HG03175 (cell line): ENCODE results near the gene PAPOLA.

ENCODE experiments used
- ATAC-seq: cut with Tn5 transposase; IDR thresholded peaks from one replicate; pipeline ENCODE4 v1.9.1; 2021; ENCODE audit warnings: mild to moderate bottlenecking, moderate library complexity; ENCODE audit not compliant: unreplicated experiment

Gene PAPOLA

DNA sequence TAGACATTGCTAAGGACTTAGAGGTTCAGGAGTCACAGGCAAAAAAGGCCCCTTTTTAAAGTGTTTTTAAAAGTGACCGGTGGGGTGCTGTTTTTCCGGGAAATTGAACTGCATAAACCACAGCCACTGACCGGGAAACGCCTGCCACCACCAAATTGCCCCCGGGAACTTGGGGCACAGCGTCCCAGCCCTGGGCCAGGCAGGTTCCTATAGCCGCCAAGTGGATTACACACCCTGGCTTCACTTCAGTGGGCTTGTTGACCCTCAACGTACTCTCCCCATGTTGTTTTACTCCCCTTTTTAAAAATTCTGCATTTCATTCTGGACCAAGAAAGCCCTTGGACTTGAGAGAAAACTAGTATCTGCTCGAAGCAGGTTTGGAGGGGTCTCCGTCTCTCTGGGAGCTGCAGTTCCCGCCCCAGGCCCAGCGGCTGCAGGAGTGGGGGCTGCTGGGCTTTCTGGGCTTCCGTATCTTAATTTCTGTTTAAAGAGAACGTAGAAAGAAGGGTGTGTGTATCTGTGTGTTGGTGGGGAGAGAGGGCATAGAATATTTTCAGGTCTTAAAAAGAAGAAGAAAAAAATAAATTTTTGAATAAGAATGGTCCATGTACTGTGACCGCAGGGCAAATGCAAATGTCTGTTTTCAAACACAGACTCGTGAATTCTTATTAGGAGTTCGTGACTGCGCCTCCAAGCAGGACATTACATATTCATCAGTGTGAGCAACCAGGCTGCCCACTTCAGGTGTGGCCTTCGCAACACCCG lies 82.9 kb downstream of the PAPOLA start:
- ATAC-seq, result no peak

DNA sequence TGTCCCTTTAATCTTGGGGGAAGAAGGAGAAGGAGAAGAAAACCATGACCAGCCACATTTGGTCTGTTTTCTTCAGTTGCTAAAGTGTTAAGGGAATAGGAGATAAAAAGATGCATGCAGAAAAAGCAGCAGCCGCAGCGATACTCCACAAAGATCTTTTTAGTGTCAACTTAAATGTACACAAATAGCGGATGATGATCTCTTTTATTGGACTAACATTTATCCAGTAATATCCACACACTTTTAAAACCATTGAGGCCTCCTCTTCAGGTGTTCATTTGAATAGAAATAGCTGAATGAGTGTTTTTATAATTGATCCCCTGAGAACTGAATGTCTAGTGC lies 83.5 kb downstream of the PAPOLA start:
- no peak for ATAC-seq

DNA sequence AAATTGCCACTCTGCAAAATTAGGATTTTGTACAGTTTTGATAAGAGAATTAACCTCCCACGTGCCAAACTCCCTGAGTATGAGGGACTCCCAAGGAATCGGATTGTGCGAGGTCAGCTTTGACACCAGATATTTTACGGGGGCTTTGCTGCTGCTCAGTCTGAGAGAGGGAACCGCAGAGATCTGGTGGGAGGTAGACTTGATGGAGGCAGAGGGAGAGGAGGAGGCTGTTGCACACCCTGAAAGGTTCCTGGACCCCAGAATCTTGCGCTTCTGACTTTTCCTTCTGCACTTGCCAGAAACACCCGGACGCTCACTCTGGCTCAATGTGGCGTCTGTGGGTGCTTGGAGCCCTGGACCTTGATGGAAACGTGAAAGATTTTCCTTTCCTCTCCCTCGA lies 83.9 kb downstream of the PAPOLA start:
- no peak for ATAC-seq

DNA sequence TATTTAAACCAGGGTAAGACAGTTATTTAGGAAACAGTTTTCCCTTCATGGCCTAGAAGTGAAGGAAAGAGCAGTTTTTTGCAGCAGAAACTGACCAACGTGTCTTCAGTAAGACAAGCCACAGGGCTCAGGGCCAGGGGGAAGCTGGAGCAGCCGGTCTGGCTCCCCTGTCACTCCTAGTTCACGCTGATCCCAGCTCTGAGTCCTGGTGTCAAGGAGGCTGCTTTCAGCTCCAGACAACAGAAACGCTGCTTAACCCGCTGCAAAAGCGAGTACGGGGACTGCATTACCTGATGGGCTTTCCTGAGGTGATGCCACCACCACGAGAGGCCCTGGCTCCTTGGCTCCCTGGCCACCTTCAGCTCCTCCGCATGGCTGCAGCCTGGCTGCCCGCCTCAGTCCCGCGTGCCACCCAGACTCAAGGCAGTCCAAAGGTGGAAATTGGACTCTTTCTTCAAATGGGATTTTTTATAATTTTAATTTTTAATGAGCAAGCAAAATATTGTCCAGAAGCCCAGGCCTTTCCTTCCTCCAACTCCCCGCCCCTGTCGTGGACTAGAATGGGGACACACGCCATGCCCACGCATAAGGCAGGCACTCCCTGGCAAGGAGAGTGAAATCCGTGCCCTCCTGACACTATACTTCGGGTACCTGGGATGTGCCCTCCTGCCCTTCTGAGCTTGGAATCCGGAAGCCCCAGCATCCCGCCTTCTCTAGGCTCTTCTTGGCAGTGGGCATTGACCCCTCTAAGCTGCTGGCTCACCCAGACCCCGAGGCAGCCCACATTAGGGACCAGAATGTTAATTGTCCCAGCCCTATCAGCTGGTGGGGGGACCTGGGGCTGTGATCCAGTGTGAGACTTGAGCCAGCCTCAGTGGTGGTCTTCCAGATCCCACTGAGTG lies 85.0 kb downstream of the PAPOLA start:
- ATAC-seq, result no peak

DNA sequence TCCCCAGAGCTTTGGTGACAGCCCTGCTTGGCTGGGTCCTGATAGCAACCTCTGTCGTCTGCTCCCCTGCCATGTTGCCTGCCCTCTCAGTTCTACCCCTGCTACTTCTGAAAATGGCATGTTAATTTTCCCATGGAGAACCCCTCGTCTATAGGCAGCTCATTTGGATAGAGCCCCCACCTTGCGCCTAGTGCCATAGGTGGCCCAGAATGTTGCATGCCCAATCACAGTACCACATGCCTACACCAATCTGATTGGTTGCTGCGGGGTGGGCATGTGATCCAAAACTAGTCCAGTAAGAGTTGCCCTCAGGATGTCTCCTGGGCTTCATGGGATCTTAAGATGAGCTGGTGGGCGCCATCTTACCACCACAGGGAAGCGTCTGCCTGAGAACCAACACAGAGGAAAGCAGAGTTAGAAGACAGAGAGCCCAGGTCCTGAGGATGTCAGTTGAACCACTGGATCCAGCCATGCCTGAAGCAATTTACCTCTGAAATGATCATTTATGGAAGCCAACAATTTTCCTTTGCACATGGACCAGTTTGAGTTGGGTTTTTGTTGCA lies 85.7 kb downstream of the PAPOLA start:
- no peak for ATAC-seq

DNA sequence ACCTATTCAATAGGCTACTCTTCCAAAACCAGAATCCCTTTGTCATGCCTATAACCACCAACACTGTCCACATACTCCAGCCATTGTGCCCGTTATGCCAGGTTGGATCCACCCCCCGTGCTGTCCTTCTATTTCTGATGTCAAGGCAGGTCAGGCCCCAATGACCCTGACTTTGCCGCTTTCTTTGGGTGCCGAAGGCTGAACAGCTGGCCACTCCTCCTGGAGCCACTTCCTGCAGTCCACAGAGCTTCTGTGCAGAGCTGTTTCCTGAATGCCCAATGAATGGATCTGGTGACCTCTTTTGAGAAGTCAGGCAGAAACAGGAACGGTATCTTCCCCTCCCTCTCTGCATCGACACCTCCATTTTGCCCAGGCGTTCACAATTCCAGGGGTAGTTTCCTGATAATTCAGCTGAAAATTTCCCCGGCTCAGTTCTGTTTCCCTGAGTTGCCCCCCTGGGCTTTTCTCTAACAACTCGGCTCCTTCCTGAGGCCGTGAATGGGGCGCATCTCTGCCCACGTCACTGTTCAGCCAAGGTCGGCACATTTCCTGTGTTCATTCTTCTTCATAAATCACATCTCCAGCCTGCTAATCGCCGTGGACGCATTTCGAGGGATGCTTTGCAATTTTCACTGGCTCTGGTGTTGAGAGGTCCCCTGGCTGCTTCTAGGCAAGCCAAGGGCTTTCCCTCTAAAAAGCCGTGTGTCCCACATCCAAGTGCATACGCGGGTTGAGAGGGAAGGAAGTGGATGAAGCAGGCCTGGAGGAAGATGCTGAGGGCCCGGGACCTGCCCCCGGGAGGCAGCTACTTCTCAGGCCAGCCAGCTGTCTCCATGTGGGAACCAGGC lies 86.5 kb downstream of the PAPOLA start:
- ATAC-seq, result no peak

DNA sequence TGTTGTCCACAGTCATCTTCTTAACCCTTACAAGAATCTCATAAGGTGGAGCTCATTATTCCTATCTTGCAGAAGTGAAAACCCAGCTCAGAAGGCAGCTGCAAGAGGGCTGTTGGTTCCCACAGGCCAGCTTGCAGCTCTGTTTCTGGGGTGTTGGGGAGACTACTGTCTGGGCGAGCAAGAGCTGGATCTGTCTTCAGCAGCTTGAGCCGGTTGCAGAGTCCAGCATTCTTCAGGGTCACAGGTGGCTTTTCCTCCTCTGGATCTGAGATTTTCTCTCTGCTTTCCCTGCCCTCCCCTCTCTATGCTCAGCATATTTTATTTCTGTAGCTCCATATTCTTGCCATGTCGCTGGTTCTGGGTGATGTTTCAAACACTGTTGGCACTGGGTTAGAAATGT lies 87.4 kb downstream of the PAPOLA start:
- no peak for ATAC-seq

DNA sequence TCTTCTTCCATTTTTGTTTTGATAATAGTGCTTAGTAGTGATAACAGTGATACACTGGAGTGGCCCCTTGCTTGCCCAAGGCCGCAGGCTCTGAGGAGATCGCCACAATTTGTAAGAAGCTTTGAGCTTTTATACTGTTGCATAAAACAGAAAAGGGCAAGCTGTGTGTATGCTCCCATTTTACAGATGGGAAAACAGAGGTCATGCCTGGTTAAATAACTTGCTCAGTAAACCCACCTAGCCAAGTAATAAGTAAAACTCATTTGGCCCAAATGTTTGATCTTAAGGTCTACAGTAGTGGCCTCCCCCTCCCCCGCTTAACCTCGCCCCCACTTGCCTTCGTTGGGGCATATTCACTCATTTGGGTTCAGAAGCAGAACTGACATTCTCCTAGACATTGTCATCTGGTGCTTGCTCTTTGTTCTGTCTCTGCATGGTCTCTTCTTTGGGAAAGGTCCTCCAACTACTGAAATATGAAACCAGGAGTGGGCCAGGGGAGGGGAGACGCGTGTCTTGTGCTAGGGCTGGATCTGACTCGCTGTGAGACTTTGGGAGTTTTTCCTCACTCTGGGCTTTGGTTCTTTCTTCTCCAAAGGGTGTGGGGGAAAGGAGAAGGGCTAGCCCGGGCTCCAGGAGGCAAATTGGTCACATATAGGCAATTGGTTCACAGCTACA lies 88.1 kb downstream of the PAPOLA start:
- ATAC-seq, result no peak

DNA sequence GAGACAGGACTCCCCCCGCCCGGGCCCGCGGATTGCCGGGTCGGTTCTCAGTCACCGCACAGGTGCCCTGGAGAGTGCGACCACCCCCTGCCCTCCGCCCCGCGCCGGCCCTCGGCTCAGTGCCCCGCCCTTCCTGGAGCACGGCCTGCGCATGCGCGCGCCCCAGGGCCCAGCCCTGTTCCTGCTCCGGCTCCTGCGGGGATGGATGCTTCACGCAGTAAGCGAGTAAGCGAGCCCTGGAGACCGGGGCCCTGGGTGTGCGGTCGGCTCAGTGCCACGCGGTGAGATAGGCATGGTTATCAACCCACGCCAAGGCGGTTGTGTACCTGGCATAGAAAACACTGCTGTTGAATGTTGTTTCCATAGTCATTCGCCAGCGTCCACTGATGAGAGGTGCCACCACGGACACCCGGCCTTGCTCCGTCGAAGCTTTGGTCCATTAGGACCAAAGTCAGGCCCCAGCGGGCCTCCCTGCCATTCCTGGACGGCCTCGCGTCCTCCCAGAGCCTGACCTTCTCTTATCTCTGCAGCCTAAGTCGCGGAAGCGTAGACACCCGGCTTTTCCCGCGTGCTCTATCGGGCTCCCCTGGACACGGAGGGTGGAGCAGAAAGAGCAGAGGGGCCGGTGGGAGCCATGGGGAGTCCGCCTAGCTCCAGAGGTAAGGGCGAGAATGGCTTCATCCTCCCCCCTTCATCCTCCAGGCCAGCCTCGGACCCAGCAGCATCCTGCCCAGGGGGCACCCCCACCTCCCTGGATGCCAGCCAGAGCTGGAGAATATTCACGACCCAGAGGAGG lies 90.6 kb downstream of the PAPOLA start:
- ATAC-seq, result peak; percentile 82

DNA sequence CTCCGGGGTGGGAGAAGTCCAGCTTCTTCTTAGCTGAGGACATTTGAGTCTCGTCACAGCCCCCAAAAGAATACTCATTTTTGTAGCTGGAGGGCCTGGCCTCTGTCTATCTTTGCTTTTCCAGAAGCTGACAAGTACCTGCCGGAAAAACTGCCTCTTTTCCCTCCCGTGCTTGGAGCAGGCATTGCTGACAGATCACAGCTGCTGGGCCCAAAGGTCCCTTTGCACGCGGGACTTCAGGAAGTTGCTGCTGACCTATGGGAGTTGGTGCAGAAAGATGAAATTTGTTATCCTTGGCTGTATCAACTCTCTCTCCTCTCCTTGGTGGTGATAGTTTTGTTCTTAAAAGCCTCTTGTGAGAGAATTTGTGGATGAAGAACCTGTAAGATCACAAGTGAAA lies 92.8 kb downstream of the PAPOLA start:
- ATAC-seq, result no peak

DNA sequence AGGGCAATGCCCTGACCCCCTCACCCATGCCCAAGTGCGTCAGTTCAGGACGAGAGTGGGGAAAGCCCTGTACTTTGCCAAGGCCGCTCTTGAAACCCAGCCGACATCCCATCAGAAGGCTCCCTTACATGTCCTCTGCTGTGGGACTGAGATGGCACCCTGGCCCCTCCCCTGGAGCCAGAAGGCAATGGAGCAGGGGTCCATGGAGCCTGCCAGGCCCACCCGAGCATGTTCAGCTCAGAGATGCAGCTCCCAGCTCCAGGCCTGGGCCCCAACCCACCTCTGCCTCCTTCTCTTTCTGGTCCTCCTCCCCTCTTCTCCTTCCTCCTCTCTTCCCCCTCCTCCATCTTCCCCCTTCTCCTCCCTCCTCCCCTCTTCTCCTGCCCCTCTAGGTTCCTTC lies 95.5 kb downstream of the PAPOLA start:
- no peak for ATAC-seq

DNA sequence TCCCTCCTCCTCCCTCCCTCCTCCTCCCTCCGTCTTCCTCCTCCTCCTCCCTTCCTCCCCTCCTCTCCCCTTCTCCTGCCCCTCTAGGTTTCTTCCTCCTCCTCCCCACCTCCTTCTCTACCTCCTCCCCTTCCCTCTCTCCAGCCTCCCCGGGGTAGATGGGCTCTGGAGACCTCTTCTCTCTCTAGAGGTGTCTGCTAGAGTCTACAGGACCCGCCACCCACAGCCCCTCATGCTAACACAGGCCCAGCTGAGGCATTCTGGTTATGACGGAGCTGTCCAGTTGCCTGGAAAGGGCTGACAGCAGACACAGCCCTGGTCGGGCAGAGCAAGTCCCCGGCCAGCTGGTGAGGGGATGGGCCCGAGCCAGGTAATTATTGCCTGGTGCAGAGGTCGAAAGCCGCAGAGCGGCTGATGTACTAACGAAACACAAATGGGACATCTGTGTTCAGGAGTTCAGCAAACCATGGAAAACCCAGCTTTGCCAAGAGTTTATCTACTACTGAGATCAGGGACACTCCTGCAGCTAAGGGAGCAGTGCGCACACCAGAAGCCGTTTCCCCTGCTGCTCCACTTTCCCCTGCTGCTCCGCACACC lies 96.2 kb downstream of the PAPOLA start:
- no peak for ATAC-seq

DNA sequence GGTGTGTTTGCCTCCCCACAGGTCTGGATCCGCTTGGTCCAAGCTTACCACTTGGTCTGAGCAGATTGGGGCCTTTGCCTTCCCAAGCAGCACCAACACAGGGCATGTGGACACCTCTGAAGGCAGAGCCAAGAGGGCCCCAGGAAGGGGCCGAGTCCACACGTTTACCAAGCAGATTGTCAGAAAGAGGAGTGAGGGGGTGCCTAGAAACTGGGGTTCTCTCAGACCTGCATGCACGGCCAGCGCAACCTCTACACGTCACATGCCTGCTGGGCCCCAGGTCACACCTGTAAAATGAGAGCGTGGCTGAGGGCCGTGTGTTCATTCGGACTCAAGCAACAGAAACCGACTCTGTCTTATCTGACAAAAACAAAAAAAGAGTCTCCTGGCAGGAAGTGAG lies 96.9 kb downstream of the PAPOLA start:
- no peak for ATAC-seq

DNA sequence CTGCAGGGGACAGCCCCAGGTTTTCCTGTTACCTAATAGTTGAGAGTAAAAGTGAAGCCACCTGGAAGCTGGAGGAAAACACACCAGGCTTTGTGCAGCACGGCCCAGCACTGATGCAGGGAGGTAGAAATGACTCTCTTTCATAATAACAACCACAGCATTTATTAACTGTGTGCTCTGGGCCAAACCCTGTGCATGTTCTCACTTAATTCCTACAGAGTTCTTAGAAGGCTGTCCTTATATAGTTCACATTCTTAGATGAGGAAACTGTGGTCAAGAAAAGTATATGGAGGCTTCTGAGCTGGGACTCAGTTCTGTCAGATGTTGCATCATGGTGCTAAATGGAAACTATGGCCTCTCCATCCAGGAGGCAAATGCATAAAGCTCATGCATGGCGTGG lies 100.0 kb downstream of the PAPOLA start:
- ATAC-seq, result no peak

DNA sequence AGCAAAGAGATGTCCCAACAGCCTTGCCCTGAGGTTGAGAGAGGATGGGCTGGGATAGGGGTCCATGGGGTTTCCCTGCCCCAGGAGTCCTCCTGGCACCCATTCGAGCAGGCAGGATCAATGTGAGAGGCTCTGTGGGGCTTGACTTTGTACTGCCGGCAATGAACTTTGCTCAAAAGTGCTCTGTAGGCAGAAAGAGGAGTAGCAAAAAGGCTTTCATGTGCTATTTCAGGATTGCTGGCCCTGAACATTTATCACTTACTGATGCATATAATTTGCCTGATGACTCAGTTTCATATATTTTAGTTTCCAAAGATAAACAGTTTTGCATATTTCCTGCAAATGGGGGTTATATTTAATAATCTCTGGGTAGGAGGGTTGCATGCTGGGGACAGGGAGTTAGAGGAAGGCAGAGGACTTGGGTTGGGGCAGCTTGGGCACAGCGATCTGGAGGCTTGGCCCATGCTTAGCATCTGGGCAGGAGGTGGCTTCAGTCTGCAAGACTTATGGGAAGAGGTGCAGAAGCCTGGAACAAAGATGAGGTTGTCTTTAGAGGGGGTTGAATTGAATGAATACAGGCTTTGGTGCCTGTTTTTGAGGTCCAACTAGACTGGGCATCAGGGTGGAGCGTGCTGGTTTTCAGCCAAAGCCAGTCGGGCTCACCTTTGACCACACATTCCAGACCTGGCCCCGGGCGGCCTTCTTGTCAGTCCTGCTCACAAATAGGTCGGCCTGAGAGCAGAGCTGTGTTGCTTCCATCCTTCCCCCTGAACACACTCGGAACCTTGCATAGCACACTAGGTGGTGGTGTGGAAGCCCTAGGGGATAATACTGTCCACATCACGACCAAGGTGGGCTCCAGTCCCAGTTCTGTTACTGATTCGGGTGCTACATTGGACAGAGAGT lies 101.4 kb downstream of the PAPOLA start:
- no peak for ATAC-seq

DNA sequence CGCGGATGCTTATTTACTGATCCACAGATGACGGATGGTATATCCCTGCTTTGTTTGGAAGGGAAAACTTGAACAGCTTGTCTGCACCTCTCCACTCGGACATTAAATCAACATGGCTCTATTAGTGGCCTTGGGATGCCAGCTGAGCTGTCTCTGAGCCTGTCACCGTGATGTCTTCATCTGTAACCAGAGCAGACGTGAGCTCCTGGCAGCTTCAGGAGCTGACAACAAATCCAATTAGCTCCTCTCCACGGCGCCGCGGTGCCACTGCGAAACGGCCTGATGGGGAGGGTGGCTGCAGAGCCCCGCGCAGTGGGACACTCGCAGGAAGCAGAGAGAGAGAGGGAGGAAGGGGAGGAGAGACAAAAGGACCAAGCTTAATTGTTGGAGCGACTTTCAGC lies 112.3 kb downstream of the PAPOLA start:
- ATAC-seq, result no peak

DNA sequence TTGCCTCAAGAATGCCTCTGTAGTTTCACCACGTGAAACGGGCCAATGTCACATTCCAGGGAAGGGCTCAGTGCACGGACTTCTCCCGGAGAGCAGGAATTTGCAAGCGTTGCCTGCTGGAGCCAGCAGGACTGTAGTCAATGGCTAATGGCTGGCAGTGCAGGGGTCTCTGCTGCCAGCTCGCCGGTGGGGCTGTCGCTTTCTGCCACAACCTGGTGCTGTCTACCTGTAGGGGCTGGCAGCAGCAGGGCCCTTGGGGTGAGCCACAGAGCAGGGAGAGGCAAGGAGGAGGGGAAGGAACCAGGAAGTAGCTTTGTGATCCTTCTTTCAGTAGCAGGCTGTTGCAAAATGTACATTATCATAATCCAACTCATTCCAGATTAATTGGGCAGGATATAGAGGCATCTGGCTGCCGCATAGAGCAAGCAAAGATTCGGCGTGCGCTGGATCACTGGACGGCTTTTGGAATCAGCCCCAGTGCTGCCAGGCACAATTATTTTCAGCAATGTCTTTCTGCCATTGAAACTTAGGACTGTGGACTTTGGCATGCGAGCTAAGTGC lies 114.1 kb downstream of the PAPOLA start:
- no peak for ATAC-seq
